Gastrocnemius medialis (tissue), 4 donors: ENCODE measurements around the gene MTARC2. TPM values are rescaled to one million over a fixed set of nuclear protein-coding genes. Genes with fewer than 3 reads are reported as not detected.

ENCODE experiments used
- ATAC-seq, 2 donors: fragments of 150-250 bp; one replicate each; pipeline ENCODE4 v1.9.1; 2016
- DNase-seq, 2 donors: peaks; one replicate each; pipeline ENCODE4 v3.0.0-alpha.2; 2019
- H3K27ac ChIP-seq, 4 donors: fragments of 200-600 bp; sonication (generic); 1 replicate in 1 of 4; 2 replicates in 3 of 4; pipeline ENCODE4 v1.5.1; 2016 to 2018; ENCODE audit warnings: mild to moderate bottlenecking in 2 of 4, moderate library complexity in 1 of 4
- H3K27me3 ChIP-seq, 3 donors: fragments of 200-600 bp; sonication (generic) in 2 of 3; 1 replicate in 1 of 3; 2 replicates in 2 of 3; pipeline versions ENCODE4 v1.5.1 to v1.6.0; 2016 to 2019; ENCODE audit warnings: mild to moderate bottlenecking in 1 of 3, moderate library complexity in 1 of 3
- H3K36me3 ChIP-seq, 2 donors: fragments of 200-600 bp; sonication (generic) in 1 of 2; one replicate each; pipeline ENCODE4 v1.5.1; 2017 to 2018
- H3K4me1 ChIP-seq, 2 donors: fragments of 200-600 bp; sonication (generic) in 1 of 2; one replicate each; pipeline ENCODE4 v1.5.1; 2016 to 2017; ENCODE audit warnings: mild to moderate bottlenecking in 2 of 2
- H3K4me3 ChIP-seq, 4 donors: fragments of 200-600 bp; sonication (generic) in 3 of 4; 1 replicate in 1 of 4; 2 replicates in 3 of 4; pipeline ENCODE4 v1.5.1; 2016 to 2019; ENCODE audit warnings: mild to moderate bottlenecking in 2 of 4
- H3K9me3 ChIP-seq, 3 donors: fragments of 200-600 bp; sonication (generic) in 2 of 3; 1 replicate in 1 of 3; 2 replicates in 2 of 3; pipeline ENCODE4 v1.5.1; 2016 to 2019
- POLR2A ChIP-seq, 2 donors: fragments of 450-650 bp; IDR thresholded peaks; one replicate each; pipeline ENCODE4 v1.6.1; 2017; ENCODE audit warnings: antibody characterized with exemption in 2 of 2, mild to moderate bottlenecking in 2 of 2, moderate library complexity in 2 of 2
- in situ Hi-C, 4 donors: fragments of 200-750 bp; cut with MboI; loops; one replicate each; pipeline versions ENCODE4 v1.15.0 to v1.8.0; 2017; ENCODE audit warnings: low sequenced_read_pairs in 4 of 4
- intact Hi-C: fragments of 100-400 bp; cut with DNase I; formaldehyde crosslinking; loops from one replicate; pipeline ENCODE4 v1.15.1; 2023; ENCODE audit warnings: low total_unique reads
- total RNA-seq, 4 donors: library from RNA; depleted of rRNA; stranded (reverse); fragments of >200 nt; gene quantifications; one replicate each; pipeline versions ENCODE4 v1.1.0 to v1.2.3, GENCODE V29; 2016
- TF ChIP-seq, protein P1 (sequence below), 5 experiments: fragments of 450-650 bp in 3 of 5; fragments of 200-600 bp in 2 of 5; sonication (generic) in 2 of 5; IDR thresholded peaks in 4 of 5; conservative IDR thresholded peaks in 1 of 5; 1 replicate in 4 of 5; 2 replicates in 1 of 5; pipeline ENCODE4 v1.5.1; 2016 to 2019; ENCODE audit warnings: antibody characterized with exemption in 5 of 5, mild to moderate bottlenecking in 3 of 5, moderate library complexity in 3 of 5

Gene MTARC2
- total RNA-seq, 4 donors from 2014 or later, result 5.8 to 12.0 (median 7.3) TPM

- ATAC-seq (no peak), DNase-seq (no peak)
- Histone ChIP-seq H3K27ac (no peak overlapping the region), H3K27me3 (no peaks in the 10 kb centered on the region), H3K4me3 (no peak overlapping the region), H3K4me1 (no peaks in the 10 kb centered on the region), H3K36me3 (no peaks in the 10 kb centered on the region), H3K9me3 (no peaks in the 10 kb centered on the region)
- TF ChIP-seq, protein P1, sequence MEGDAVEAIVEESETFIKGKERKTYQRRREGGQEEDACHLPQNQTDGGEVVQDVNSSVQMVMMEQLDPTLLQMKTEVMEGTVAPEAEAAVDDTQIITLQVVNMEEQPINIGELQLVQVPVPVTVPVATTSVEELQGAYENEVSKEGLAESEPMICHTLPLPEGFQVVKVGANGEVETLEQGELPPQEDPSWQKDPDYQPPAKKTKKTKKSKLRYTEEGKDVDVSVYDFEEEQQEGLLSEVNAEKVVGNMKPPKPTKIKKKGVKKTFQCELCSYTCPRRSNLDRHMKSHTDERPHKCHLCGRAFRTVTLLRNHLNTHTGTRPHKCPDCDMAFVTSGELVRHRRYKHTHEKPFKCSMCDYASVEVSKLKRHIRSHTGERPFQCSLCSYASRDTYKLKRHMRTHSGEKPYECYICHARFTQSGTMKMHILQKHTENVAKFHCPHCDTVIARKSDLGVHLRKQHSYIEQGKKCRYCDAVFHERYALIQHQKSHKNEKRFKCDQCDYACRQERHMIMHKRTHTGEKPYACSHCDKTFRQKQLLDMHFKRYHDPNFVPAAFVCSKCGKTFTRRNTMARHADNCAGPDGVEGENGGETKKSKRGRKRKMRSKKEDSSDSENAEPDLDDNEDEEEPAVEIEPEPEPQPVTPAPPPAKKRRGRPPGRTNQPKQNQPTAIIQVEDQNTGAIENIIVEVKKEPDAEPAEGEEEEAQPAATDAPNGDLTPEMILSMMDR (IDR thresholded peaks at IDR 0.05 in 4 of 5, conservative IDR thresholded peaks at IDR 0.05 in 1 of 5), result no peak
- TF ChIP-seq POLR2A (IDR thresholded peaks at IDR 0.05), result no peak
- in situ Hi-C loops (loop anchor here in 1 of 4 donors (10.0 to 25.0 kb wide), 2 partner anchors 396 to 629 kb away; no protein-coding TSS in a partner anchor), intact Hi-C loops (no loop called here)
Measured at GRCh38 chr1:220808345-220809186, 60.4 kb downstream of the MTARC2 start.

DNA sequence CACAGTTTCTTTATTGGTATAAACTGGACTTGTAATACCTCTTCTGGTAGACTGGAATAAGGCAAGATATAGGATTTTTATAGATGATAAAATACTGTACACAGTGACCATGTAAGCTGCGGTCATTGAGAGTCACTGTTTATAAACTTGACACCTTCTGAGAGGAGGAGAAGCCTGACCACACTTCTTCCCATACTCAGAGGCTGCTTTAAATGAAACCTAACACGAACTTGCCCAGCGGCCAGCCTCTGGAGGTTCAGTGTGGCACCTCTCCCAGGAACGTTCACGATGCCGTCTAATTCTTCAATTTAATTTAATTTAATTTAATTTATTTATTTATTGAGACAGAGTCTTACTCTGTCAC is 61.0 kb downstream of the MTARC2 start:
- no peaks in the 10 kb centered on the region for H3K4me1 ChIP-seq
- ATAC-seq (no peak), DNase-seq (no peak)
- H3K9me3 ChIP-seq, result no peaks in the 10 kb centered on the region
- no peaks in the 10 kb centered on the region for H3K36me3 ChIP-seq
- H3K27ac ChIP-seq, result no peak overlapping the region
- H3K4me3 ChIP-seq, result no peak overlapping the region
- intact Hi-C loops, result no loop called here
- TF ChIP-seq, protein P1 (IDR thresholded peaks at IDR 0.05 in 4 of 5, conservative IDR thresholded peaks at IDR 0.05 in 1 of 5), result no peak
- no peak for TF ChIP-seq POLR2A (IDR thresholded peaks at IDR 0.05)
- in situ Hi-C loops, result loop anchor here in 1 of 4 donors (10.0 to 25.0 kb wide), 2 partner anchors 396 to 628 kb away; no protein-coding TSS in a partner anchor
- no peaks in the 10 kb centered on the region for H3K27me3 ChIP-seq

- TF ChIP-seq, protein P1 (IDR thresholded peaks at IDR 0.05 in 4 of 5, conservative IDR thresholded peaks at IDR 0.05 in 1 of 5), result no peak
- no peak for TF ChIP-seq POLR2A (IDR thresholded peaks at IDR 0.05)
- ATAC-seq, result no peak
- Histone ChIP-seq H3K27me3 (no peaks in the 10 kb centered on the region), H3K4me3 (no peak overlapping the region), H3K36me3 (no peaks in the 10 kb centered on the region), H3K27ac (no peak overlapping the region), H3K4me1 (no peaks in the 10 kb centered on the region), H3K9me3 (no peaks in the 10 kb centered on the region)
- intact Hi-C loops, result loop anchor here (1.0 to 5.0 kb wide), 3 partner anchors 73 to 628 kb away; no protein-coding TSS in a partner anchor
- DNase-seq, result no peak
- in situ Hi-C loops, result loop anchor here in 3 of 4 donors (10.0 to 25.0 kb wide), 4 partner anchors 65 to 628 kb away; partner anchors contain the start of gene HLX (in 1 of the 3)
Measured at GRCh38 chr1:220809704-220810103, 61.6 kb downstream of the MTARC2 start.

- Histone ChIP-seq H3K4me3 (no peak overlapping the region), H3K27me3 (no peaks in the 10 kb centered on the region), H3K27ac (no peak overlapping the region), H3K36me3 (no peaks in the 10 kb centered on the region), H3K4me1 (no peaks in the 10 kb centered on the region), H3K9me3 (no peaks in the 10 kb centered on the region)
- peak; percentile 69 to 82 for ATAC-seq
- TF ChIP-seq, protein P1 (IDR thresholded peaks at IDR 0.05 in 4 of 5, conservative IDR thresholded peaks at IDR 0.05 in 1 of 5), result peak; percentile 72 to 86 (median 81)
- no peak for TF ChIP-seq POLR2A (IDR thresholded peaks at IDR 0.05)
- intact Hi-C loops, result loop anchor here (1.0 to 5.0 kb wide), 3 partner anchors 72 to 627 kb away; no protein-coding TSS in a partner anchor
- DNase-seq, result peak; percentile 48 to 62
- in situ Hi-C loops, result loop anchor here in 3 of 4 donors (10.0 to 25.0 kb wide), 3 partner anchors 65 to 627 kb away; partner anchors contain the start of gene HLX (in 1 of the 3)
Measured at GRCh38 chr1:220810179-220810653, 62.1 kb downstream of the MTARC2 start.
